Ramos (cell line): Measurements from ENCODE around the gene RYR3.

Experiments used
- in situ Hi-C: fragments of 300-500 bp; cut with MboI; formaldehyde crosslinking; loops from one replicate; pipeline ENCODE4 v1.14.3; 2022; ENCODE audit warnings: low sequenced_read_pairs; ENCODE audit not compliant: unreplicated experiment

The RYR3 gene

GRCh38 chr15:33490703-33491102 lies 179.9 kb downstream of the RYR3 start:
- in situ Hi-C loops: no loop called here

GRCh38 chr15:33492434-33493052 lies 181.8 kb downstream of the RYR3 start:
- in situ Hi-C loops: no loop called here

GRCh38 chr15:33494306-33494705 lies 183.5 kb downstream of the RYR3 start:
- in situ Hi-C loops: no loop called here

- in situ Hi-C loops: no loop called here
Measured at GRCh38 chr15:33500432-33501195, 189.8 kb downstream of the RYR3 start.

DNA sequence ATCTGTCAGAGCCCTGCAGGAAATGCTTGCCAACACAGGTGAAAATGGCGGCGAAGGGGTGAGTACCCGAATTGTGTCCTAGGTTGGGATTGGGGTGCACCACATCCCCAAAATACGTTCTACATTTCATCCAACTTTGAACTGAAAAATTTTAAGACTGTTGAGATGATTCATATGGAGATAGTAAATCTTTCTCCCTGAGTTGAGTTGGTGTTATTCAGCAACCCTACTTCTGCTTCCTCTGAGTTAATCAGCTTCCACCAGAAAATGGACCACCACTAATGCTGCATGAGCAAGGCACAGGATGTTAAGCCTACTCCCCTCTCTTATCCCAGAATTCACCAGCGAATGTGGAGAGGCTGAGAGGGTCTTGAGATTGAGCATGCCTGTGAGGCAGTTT lies 192.9 kb downstream of the RYR3 start:
- in situ Hi-C loops: no loop called here

- in situ Hi-C loops: no loop called here
Measured at GRCh38 chr15:33506781-33507296, 196.1 kb downstream of the RYR3 start.

- in situ Hi-C loops: no loop called here
Measured at GRCh38 chr15:33508703-33509102, 197.9 kb downstream of the RYR3 start.

GRCh38 chr15:33515121-33515520 lies 204.4 kb downstream of the RYR3 start:
- in situ Hi-C loops: loop anchor here (10.0 kb wide), 3 partner anchors 50 to 150 kb away; no protein-coding TSS in a partner anchor

DNA sequence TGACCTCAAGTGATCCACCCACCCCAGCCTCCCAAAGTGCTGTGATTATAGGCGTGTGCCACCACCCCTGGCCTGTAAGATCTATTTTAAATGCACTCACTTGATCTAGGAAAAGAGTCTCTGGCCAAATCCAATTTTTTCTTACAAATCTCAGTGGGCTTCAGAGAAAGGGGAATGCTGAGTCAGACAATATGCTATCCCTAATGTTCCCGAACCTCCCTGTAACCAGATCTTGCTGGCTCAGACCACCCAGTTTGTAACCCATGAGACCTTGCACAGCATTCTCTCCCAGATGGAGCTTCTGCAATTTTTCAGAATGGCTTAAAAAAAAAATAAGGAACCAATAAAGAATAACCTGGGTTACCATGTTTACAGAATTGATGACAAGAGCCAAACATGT lies 205.8 kb downstream of the RYR3 start:
- in situ Hi-C loops: loop anchor here (10.0 kb wide), 3 partner anchors 48 to 148 kb away; no protein-coding TSS in a partner anchor

- in situ Hi-C loops: loop anchor here (10.0 kb wide), 3 partner anchors 47 to 147 kb away; no protein-coding TSS in a partner anchor
Measured at GRCh38 chr15:33517944-33518343, 207.2 kb downstream of the RYR3 start.

- in situ Hi-C loops: loop anchor here (10.0 kb wide), 3 partner anchors 46 to 146 kb away; no protein-coding TSS in a partner anchor
Measured at GRCh38 chr15:33518421-33518820, 207.7 kb downstream of the RYR3 start.

GRCh38 chr15:33524274-33524673 lies 213.5 kb downstream of the RYR3 start:
- in situ Hi-C loops: no loop called here

DNA sequence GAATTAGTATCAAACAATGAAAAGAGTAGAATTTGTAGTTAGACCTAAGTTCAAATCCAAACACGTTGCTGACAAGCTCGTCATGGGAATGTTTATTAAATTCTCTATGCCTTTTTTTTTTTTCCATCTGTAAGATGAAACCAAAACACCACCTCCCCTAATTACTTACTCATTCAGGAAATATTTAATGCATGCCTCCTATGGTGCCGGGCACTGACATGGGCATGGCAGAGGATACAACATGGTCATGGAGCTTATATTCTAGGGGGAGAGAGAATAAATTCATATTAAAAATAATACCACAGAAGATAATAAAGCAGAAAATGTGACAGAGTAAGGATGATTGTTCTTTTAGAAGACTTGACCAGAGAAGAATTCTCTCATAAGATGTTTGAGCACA lies 215.8 kb downstream of the RYR3 start:
- in situ Hi-C loops: no loop called here

GRCh38 chr15:33533197-33533596 lies 222.4 kb downstream of the RYR3 start:
- in situ Hi-C loops: loop anchor here (10.0 kb wide), 1 partner anchor 58 kb away; no protein-coding TSS in a partner anchor

GRCh38 chr15:33534642-33535041 lies 223.9 kb downstream of the RYR3 start:
- in situ Hi-C loops: loop anchor here (10.0 kb wide), 1 partner anchor 60 kb away; no protein-coding TSS in a partner anchor

DNA sequence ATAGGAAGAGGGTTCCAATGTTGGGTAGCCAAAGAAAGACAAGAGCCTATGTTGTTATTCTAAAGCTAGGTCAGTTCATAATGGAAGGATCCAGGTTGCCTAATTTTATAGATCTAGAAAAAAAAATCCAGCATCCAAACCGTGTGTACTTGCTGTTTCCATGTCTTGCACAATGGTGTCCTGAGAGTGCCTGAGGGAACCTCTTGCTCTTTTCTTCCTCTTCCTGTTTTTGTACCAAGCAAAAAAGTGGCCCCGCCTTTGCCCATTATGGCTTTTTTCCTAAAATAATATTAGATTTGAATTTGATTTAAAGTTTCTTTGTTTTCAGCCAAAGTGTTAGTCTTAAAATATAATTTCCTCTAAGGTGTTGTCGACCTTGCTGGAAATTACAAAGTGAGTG lies 224.4 kb downstream of the RYR3 start:
- in situ Hi-C loops: loop anchor here (10.0 kb wide), 1 partner anchor 60 kb away; no protein-coding TSS in a partner anchor

GRCh38 chr15:33539825-33540573 lies 229.2 kb downstream of the RYR3 start:
- in situ Hi-C loops: loop anchor here (10.0 kb wide), 1 partner anchor 65 kb away; no protein-coding TSS in a partner anchor

- in situ Hi-C loops: no loop called here
Measured at GRCh38 chr15:33543957-33544356, 233.2 kb downstream of the RYR3 start.

DNA sequence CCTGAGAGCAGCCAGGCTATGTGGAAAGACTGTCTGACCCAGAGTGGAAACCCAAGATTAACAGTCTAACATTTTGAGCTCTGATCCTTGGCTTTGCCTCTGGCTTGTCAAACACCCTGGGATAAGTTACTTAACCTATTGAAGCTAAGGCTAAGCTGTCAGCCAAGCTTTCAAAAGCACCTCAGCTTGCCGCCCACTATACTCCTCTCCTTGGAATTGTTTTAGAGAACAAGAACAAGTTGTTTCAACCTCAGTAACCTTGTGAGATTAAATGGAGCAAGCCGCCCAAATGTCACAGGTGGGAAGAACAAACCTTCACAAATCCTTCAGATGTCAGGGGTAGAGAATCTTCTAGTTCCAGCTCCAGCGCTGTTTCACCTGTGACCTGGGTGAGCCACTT lies 235.1 kb downstream of the RYR3 start:
- in situ Hi-C loops: no loop called here

- in situ Hi-C loops: no loop called here
Measured at GRCh38 chr15:33547876-33548275, 237.1 kb downstream of the RYR3 start.
